SJCRH30 (cell line): ENCODE results near the gene PGM5. TPM values are rescaled to one million over a fixed set of nuclear protein-coding genes. Genes with fewer than 3 reads are reported as not detected.
"Not testable (repeated sequence)": the region's sequence is repeated elsewhere in the genome, so short reads cannot be mapped to it uniquely, and the experiment has no call there.

Experiments
- DNase-seq, 2 experiments: peaks; one replicate each; pipeline ENCODE4 v3.0.0-alpha.2; 2015 to 2020
- H3K27ac ChIP-seq: fragments of 250-450 bp; sonication (Bioruptor Pico); 2 replicates; pipeline ENCODE4 v1.5.1; 2020; ENCODE audit warnings: mild to moderate bottlenecking, moderate library complexity
- H3K27me3 ChIP-seq: fragments of 250-450 bp; sonication (Bioruptor Pico); 2 replicates; pipeline ENCODE4 v1.5.1; 2020; ENCODE audit warnings: mild to moderate bottlenecking, moderate library complexity
- H3K36me3 ChIP-seq: fragments of 250-450 bp; sonication (Bioruptor Pico); 2 replicates; pipeline ENCODE4 v1.5.1; 2020; ENCODE audit warnings: mild to moderate bottlenecking, moderate library complexity
- H3K4me1 ChIP-seq: fragments of 250-450 bp; sonication (Bioruptor Pico); 2 replicates; pipeline ENCODE4 v1.5.1; 2020; ENCODE audit warnings: mild to moderate bottlenecking, moderate library complexity
- H3K4me3 ChIP-seq: fragments of 250-450 bp; sonication (Bioruptor Pico); 2 replicates; pipeline ENCODE4 v1.5.1; 2020; ENCODE audit warnings: mild to moderate bottlenecking, moderate library complexity
- H3K9me3 ChIP-seq: fragments of 250-450 bp; sonication (Bioruptor Pico); replicated peaks from 2 replicates; pipeline ENCODE4 v1.5.1; 2020; ENCODE audit warnings: mild to moderate bottlenecking, moderate library complexity
- total RNA-seq: library from RNA; depleted of rRNA; stranded (reverse); fragments of >200 nt; shearing (Covaris generic); gene quantifications from 2 replicates; pipeline ENCODE4 v1.2.3, GENCODE V29; 2014

PGM5 gene
- total RNA-seq, 1 experiment from 2014 or later: 119 TPM

DNA sequence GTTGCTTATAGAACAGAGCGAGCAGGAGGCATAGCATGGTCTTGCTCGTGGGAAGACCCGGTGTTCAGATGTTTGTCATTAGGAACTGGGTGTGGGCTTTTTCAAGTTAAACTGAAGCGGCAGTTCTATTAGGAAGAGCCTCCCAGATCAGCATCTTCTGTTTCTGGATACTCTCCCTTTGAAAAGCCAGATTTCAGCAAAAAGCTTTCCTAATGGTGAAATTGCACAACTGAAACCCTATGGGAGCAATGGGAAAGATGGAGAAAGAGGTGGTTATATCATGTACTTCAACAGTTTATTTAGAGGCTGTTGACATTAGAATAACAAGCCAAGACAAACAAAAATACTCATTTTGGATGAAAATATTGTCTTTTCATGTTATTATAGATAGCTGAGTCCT, 12.4 kb upstream of the PGM5 start:
- DNase-seq, H3K4me1 ChIP-seq, H3K4me3 ChIP-seq, H3K27me3 ChIP-seq, H3K27ac ChIP-seq, H3K36me3 ChIP-seq, H3K9me3 ChIP-seq: not testable (repeated sequence)

DNA sequence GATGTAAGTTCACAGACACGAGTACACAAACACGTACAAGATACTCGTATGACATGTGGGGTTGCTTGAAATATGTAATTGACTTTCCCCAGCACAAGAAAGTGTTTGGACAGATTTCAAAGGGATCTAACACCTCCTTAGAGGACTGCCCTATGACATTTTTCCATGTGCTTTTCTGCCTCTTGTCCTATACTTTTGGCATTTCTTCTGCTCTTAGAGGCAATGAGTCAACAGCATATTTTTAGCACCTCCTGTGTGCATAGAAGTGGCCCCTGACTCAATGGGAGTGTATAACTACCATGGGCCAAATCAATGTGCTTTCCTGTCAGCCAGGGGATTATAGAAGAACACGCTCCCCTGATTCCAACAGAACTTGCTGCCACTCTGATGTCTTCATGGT, 4.7 kb upstream of the PGM5 start:
- not testable (repeated sequence) for H3K36me3 ChIP-seq, H3K27ac ChIP-seq, DNase-seq, H3K9me3 ChIP-seq, H3K27me3 ChIP-seq, H3K4me1 ChIP-seq, H3K4me3 ChIP-seq

DNA sequence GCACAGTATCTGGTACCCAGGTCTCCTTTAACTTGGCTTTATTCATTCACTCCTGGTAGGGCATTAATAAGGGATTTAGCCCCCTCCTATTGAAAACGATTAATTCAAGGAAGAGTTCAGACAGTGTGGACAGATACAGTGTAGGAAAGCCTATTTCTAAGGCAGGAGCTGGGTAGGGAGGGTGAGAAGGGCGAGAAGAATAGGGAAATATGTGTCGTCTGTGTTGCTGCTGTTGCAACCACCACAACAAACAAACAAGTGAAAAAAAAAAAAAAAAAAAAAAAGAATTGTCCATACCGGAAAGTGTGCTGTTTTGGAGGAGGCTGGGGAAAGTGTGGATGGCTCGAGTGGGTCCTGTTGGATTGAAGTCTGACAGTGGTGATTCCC, 425 bp upstream of the PGM5 start:
- not testable (repeated sequence) for H3K9me3 ChIP-seq, H3K27me3 ChIP-seq, H3K36me3 ChIP-seq, H3K4me1 ChIP-seq
- peak in 1 of 2 experiments; percentile 56 for DNase-seq
- H3K27ac ChIP-seq: peak overlapping the region; percentile 87; the same call in 1 of the 2 replicates
- H3K4me3 ChIP-seq: peak overlapping the region; percentile 98

DNA sequence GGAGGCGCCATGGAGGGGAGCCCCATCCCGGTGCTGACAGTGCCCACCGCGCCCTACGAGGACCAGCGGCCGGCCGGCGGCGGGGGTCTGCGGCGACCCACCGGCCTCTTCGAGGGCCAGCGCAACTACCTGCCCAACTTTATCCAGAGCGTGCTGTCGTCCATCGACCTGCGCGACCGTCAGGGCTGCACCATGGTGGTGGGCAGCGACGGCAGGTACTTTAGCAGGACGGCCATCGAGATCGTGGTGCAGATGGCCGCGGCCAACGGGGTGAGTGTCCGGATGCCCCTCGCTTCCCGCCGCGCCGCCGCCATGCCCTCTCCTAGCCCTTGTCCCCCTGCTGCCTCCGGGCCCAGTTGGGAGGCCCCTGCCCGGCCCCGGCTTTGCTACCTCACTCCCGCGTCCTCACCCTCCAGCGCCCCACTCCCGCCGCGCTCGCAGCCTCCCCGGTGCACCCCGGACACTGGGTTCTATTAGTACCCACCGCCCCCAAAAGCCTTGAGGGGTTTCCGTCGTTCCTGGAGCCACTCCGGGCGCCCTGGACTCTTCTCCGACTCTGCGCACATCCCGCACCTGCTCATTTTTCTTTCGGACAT, 806 bp downstream of the PGM5 start:
- H3K4me1 ChIP-seq, H3K36me3 ChIP-seq, H3K9me3 ChIP-seq, H3K27me3 ChIP-seq: not testable (repeated sequence)
- peak overlapping the region; percentile 98 for H3K4me3 ChIP-seq
- peak overlapping the region; percentile 87; the same call in 1 of the 2 replicates for H3K27ac ChIP-seq
- DNase-seq: peak; percentile 51 to 53

DNA sequence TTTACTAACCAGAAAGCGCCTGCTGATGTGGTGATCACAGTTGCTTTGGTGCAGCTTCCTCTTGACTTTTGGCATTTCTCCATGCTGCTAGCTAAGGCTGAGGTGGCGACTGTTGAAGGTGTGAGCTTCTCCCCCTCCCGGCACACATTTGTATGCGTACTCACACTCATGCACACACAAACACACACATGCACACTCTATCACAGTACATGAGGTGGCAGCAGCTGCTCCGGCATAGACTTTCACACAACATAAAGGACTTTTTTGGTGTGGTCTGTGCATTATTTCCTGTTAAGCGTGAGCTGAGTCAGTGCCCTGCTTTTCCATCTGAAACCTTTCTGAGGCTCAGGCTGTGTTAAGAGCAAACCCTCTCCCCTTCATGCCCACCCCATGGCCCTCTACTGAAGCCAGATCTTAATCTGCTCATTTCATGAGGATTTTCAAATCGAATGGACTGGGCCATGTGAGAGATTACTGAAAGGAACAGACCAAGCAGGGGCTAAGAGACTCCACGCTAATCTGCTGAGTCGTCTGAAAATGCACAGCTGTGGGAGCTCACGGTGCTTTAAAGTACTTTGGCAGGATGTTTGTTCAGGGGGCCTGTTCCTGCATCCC, 10.6 kb downstream of the PGM5 start:
- H3K9me3 ChIP-seq: not testable (repeated sequence)

DNA sequence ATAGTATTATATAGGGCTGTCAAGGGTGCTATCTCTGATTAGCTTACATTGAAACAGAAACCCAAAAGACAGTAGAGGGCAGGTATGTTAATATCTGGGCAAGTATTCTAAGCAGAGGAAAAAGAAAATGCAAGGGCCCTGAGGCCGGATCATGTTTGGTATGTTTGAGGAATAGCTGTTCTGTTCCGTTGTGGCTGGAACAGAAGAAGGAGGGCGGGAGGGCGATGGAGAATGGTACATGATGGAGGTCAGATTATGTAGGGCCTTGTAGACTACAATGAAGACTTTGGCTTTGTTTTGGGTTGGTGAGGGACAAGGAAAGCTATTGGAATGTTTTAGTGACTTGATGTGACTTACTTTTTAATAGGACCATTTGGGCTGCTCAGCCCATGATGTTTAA, 19.4 kb downstream of the PGM5 start:
- not testable (repeated sequence) for H3K9me3 ChIP-seq, DNase-seq, H3K4me3 ChIP-seq, H3K4me1 ChIP-seq, H3K27ac ChIP-seq, H3K27me3 ChIP-seq
- H3K36me3 ChIP-seq: peaks cover 18% of the 10 kb centered on the region

More for the DNA sequence above, 10.6 kb downstream of the PGM5 start:
- H3K4me1 ChIP-seq, H3K27me3 ChIP-seq, H3K36me3 ChIP-seq: not testable (repeated sequence)
- Histone ChIP-seq H3K27ac (peak overlapping the region; percentile 77), H3K4me3 (peak overlapping the region; percentile 46)
- DNase-seq: peak; percentile 82 to 87

DNA sequence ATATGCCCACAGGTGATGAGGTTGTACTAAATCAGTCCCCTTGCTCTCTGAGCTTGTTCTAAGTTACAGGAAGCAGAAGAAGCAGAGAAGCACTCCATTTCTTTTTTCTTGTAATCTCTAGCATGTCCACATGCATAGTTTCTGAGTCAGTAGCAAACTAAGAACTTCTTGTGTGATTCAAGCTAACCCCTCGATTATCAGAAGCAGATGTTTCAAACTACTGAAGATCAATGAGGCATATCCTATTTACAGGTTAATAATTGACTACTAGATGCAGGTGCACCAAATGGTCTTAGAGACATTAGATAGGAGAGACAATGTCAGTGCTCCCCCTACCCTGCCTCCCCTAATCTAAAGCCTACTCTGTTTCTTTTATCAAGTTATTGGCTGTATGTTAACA, 21.3 kb downstream of the PGM5 start:
- H3K36me3 ChIP-seq: peaks cover 25% of the 10 kb centered on the region
- peak in 1 of 2 experiments; percentile 36 for DNase-seq
- H3K4me1 ChIP-seq, H3K9me3 ChIP-seq, H3K27ac ChIP-seq, H3K4me3 ChIP-seq, H3K27me3 ChIP-seq: not testable (repeated sequence)

DNA sequence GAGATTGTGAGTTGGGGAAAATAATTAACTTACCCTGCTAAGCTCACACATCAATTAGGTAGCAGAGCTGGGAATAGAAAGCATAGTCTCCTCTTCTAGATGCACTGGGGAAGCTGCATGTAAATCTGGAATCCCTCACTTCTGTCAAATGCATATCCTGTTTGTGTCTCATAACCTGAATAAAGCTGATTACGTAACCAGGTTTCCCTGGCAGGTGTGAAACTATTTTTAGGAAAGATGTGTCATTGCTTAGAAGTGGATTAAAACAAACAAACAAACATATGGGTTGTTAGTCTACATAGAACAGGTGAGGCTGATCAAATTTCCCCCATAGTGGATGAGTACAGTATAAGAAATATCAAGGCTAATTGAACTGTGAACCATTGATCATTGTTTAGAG, 27.5 kb downstream of the PGM5 start:
- not testable (repeated sequence) for H3K4me1 ChIP-seq, H3K27ac ChIP-seq, H3K27me3 ChIP-seq, H3K4me3 ChIP-seq, H3K9me3 ChIP-seq
- H3K36me3 ChIP-seq: peaks cover 21% of the 10 kb centered on the region
- peak in 1 of 2 experiments; percentile 24 for DNase-seq

DNA sequence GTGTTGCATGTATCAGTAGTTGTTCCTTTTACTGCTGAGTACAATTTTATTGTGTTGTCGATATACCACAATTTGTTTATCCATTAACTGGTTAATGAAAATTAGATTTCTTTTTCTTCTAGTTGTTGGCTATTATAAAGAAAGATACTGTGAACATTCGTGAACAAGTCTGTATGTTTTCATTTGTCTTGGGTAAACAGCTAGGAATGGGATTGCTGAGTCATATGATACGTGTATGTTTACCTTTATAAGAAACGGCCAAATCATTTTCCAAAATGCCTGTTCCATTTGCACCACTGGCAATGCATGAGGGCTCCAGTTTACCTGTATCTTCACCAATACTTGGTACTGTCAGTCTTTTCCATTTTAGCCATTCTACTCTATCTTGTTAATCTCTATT, 33.1 kb downstream of the PGM5 start:
- not testable (repeated sequence) for H3K27me3 ChIP-seq, H3K4me3 ChIP-seq, H3K4me1 ChIP-seq, H3K9me3 ChIP-seq, DNase-seq, H3K27ac ChIP-seq
- H3K36me3 ChIP-seq: peaks cover 16% of the 10 kb centered on the region

DNA sequence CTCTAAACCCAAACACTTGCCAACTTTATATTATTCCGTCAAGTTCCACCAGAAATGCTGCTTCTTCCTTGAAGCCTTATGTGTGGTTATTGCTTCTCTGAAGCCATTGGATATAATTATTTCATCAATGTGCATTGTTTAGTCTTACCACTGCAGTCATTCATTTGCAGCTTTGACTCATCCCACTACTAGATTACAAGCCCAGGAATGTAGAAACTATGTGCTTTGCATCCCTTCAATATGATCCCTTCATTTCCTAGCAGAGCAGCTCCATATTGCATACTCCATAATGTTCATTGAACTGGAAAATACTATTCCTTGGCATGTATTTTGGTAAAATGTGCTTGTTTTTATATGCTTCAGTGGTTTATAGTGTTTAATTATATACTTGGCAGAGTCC, 34.3 kb downstream of the PGM5 start:
- H3K4me3 ChIP-seq, H3K9me3 ChIP-seq, H3K27me3 ChIP-seq, H3K4me1 ChIP-seq, H3K27ac ChIP-seq, DNase-seq: not testable (repeated sequence)
- H3K36me3 ChIP-seq: peaks cover 16% of the 10 kb centered on the region

DNA sequence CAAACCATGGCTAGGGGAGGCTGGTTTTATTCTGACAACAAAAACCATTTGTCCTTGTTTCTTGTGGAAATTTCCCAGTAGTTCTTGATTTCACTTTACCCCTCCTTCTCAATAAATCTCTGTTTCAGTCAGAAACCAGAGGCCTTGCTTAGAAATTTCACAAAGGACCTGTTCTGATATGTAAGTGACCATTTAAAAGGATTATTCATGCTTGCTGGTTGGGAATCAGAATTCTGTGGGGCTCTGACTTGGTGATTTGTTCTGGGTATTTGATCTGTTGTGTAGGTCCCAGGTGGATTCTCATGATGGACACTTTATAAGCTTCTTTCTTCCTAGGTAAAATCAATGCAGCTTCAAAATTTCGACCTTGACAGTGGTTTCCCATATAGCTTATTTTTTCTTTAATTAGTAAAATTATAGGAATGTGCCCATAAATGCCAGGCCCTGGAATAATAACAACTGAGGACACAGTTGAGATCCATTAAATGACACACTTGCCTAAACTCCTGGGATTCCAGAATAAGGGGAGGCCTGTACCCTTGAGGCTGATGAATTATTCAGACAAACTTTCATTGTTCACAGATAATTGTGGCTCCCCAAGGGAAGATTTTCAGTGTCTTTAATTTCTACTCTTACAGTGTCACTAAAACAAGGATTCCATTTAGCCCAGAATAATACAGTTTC, 40.1 kb downstream of the PGM5 start:
- not testable (repeated sequence) for H3K9me3 ChIP-seq, H3K36me3 ChIP-seq, H3K27me3 ChIP-seq, H3K4me3 ChIP-seq
- peak; percentile 42 to 77 for DNase-seq
- peaks cover 15% of the 10 kb centered on the region for H3K4me1 ChIP-seq
- H3K27ac ChIP-seq: peak overlapping the region; percentile 70

DNA sequence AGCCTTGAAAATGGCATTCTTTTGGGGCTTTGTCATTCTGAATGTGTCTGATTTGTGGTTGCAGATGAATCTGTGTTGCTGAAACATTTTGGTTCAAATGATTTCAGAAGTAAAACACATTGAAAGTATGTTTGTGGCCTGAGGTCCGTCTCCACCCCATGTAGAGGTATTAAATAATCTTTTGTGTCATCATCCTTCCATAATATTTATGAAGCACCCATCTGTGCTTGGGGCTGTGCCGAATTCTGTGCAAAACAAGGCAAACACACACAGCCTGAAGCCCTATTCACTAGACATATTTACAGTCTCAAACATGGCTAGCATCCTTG, 40.6 kb downstream of the PGM5 start:
- H3K9me3 ChIP-seq, H3K27me3 ChIP-seq, H3K4me3 ChIP-seq, H3K36me3 ChIP-seq: not testable (repeated sequence)
- H3K4me1 ChIP-seq: peaks cover 15% of the 10 kb centered on the region
- H3K27ac ChIP-seq: peak overlapping the region; percentile 70
- peak; percentile 30 to 75 for DNase-seq

DNA sequence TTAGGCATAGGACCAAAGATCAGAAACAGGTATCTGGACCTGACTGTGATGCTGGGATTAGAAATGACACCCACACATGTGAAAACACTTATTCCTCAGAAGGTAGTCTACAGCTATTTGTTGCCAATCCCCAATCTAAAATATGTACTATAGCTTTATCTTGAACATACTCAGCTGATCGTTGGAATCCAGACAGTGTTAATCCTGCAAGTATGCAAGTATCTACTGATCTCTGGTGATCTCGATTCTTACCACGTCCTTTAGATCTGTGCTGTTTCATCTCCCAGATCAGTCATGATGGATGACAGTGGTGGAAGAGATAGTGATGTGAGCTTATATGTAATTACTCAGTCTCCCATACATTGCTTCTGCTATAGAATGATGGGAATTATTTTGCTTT, 41.4 kb downstream of the PGM5 start:
- H3K9me3 ChIP-seq, H3K27me3 ChIP-seq, DNase-seq, H3K36me3 ChIP-seq, H3K4me3 ChIP-seq: not testable (repeated sequence)
- peak overlapping the region; percentile 70 for H3K27ac ChIP-seq
- H3K4me1 ChIP-seq: peaks cover 15% of the 10 kb centered on the region

DNA sequence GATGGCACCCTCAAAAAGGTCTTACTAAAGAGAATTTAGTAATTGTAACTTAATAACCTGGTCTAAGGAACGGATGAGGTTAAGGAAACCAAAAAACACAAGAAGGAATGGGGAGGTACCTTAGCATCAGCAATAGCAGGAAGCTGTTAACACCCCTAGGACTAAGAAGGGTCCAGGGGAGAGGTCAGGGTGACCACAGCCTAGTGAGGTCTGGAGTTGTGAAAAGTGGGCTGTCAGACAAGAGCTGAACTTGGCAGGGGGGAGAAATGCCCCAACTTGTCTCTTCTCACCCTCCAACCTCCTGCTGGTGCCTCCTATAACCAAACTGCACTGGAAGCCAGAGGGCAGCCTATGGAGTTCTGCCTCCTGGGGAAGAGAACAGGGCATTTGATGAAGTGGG, 41.9 kb downstream of the PGM5 start:
- not testable (repeated sequence) for DNase-seq, H3K36me3 ChIP-seq, H3K27me3 ChIP-seq, H3K27ac ChIP-seq, H3K4me3 ChIP-seq, H3K9me3 ChIP-seq
- H3K4me1 ChIP-seq: peaks cover 15% of the 10 kb centered on the region

DNA sequence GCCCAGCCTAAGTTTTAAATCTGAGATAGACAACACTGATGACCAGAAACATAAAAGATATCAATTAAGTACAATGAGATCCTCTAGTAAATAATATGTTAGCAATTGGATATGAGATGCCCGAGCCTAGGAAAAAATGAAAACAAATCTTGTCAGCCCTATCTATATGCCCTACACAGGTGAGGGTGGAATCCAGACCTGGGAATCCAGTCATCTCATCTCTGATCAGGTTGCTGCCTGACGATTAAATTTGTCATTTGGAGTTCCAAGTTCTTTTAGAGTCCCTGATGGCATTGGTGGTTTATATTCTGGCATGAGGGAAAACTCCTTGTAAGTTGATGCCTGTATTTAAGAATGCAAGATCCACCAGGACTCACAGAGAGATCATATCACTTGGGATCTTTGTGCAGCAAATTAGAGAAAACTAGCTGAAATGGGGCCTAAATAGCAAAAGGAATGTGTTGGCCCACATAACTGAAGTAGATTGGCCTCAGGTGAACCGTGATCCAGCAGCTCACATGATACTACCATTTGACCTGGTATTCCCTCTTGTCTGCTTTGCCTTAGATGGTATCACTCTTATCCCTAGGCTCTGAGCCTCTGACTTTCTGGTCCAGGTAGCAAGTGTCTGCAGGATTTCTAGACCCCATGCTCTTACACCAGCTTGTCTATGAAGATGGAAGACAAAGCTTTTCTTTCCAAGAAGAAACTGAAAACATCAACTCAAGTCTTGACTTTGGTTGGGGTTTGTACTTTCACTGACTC, 48.2 kb downstream of the PGM5 start:
- not testable (repeated sequence) for H3K4me1 ChIP-seq, DNase-seq, H3K27ac ChIP-seq

More for the DNA sequence above, 48.2 kb downstream of the PGM5 start:
- H3K36me3 ChIP-seq, H3K27me3 ChIP-seq, H3K9me3 ChIP-seq, H3K4me3 ChIP-seq: not testable (repeated sequence)
